NCI-H345 treated with DMSO at 0.1 percent for 48 hours (cell line): ENCODE results near the gene ASL.
"Not testable (repeated sequence)": the region's sequence is repeated elsewhere in the genome, so short reads cannot be mapped to it uniquely, and the experiment has no call there.

ENCODE experiments used
- DNase-seq: peaks from one replicate; lab custom pipeline; 2025; ENCODE audit not compliant: unreplicated experiment; lab: John Stamatoyannopoulos, UW

ASL gene

GRCh38 chr7:66118603-66119002 is 43.0 kb downstream of the ASL start:
- no peak for DNase-seq

- DNase-seq = no peak
Measured at GRCh38 chr7:66119245-66119850, 43.7 kb downstream of the ASL start.

DNA sequence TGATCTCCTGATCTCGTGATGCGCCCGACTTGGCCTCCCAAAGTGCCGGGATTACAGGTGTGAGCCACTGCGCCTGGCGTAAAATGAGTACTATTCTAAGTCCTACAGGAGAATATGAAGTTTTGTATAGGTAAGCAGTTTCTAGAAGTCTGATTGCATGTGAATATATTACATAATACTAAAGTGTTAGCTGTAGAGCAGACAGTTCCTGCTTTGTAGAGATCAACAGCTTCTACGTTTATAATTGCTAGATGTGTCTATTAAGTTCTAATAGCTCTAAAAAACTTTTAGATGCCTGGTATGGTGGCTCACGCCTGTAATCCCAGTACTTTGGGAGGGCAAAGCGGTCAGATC is 47.5 kb downstream of the ASL start:
- no peak for DNase-seq

DNA sequence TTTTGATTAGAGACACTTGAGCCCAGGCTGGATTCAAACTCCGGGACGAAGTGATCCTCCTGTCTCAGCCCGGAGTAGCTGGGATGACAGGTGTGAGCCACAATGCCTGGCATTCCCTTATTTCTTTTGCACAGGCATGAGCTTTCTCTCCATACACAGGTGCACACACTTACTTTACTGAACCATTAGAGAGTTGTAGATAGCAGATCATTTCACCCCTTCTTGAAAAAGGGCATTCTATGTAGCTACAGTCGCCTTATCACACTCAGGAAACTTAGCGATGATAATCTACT is 48.9 kb downstream of the ASL start:
- DNase-seq = not testable (repeated sequence)

- DNase-seq = no peak
Measured at GRCh38 chr7:66125052-66125694, 49.6 kb downstream of the ASL start.

DNA sequence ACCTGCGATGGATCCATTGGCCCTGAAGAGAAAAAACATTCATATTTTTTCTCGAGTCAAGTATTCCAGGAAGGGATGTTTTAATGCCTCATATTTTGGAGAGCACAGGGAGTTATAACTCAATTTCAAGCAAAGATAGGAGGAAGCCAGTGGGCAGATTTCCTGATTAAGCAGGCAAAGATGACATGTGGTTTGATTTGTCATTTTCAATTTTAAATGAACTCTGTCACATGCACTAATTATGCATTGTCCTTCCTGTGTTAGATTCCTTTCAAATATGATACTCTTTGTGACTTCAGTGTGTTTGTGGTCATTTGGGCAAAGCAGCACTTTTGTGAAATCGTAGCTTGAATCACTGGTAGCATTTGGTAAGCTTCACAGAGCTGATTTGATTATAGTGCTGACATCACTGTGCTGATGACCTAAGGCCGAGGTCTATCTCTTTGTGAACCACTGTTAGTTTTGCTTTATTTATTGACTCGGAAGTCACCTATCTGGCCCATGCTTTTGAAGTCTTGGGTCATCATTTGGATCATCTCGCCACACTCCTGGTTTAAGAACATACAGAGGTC is 50.2 kb downstream of the ASL start:
- not testable (repeated sequence) for DNase-seq

DNA sequence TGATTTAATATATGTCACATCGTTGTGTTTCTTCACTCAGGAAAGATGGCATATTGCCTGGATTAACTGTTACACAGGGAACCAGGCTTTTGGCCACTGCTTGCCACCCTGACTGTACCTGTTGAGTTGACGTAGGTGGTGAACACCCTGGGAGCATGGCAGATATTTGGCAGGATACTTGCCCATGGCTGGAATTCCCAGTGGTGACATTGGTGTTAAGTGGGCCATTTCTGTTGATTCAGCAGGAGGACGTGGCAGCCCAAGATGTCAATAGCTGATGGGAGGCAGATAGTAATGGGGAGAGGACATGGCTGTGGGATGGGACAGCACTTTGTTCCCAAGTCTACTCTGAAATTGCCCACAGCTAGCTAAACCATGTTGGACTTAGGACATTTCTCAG is 51.6 kb downstream of the ASL start:
- not testable (repeated sequence) for DNase-seq

DNA sequence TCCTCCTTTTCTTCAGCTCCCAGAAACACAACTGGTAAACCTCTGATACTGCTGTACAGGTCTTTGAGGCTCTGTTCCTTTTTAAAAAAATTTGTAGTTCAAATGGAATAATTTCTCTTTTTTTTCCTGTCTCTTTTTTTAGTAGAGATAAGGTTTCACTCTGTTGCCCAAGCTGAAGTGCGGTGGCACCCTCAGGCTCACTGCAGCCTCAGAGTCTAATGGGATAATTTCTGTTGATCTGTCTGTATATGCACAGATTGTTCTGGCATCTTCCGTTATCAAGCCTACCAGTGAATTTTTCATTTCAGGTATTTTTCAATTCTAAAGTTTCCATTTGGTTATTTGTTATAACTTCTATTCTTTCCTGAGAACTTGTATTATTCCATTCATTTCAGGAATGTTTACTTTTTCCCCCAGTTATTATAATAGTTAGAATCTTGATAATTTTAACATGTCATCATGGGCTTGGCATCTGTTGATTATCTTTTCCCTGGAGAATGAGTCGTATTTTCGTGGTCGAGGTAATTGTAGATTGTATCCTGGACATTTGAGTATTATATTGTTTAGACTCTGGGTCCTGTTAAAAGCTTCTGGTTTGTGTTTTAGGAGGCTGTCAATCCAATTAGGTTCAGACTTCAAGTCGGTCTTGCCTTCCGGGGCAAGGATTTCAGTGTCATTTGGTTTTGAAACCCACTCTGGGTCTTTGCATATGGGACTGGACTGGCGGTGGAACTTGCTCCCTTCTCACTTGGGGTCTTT is 63.6 kb downstream of the ASL start:
- no peak for DNase-seq

- no peak for DNase-seq
Measured at GRCh38 chr7:66140924-66141323, 65.3 kb downstream of the ASL start.

DNA sequence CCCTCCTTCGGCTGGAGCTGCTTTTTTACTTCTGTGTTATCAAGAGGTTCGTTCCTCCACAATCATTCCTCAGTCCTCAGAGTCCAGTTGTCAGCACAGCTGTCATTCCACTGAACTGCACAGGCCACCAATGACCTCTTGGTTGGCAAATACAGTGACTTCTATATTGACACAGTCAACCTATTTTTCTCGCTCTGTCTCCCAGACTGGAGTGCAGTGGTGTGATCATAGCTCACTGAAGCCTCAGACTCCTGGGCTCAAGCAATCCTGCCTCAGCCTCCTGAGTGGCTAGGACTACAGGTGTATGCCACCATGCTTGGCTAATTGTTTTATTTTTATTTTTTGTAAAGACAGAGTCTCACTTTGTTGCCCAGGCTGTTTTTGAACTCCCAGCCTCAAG is 66.7 kb downstream of the ASL start:
- no peak for DNase-seq

GRCh38 chr7:66142996-66143395 is 67.4 kb downstream of the ASL start:
- no peak for DNase-seq
